MV-4-11 (cell line): ENCODE measurements around the gene TKT.

Experiments
- DNase-seq: peaks from one replicate; lab custom pipeline; 2025; lab: John Stamatoyannopoulos, UW

TKT gene

GRCh38 chr3:53195602-53196574 is 59.9 kb downstream of the TKT start:
- DNase-seq = peak; percentile 22

GRCh38 chr3:53195066-53195450 is 60.8 kb downstream of the TKT start:
- DNase-seq = no peak

GRCh38 chr3:53194210-53195065 is 61.4 kb downstream of the TKT start:
- no peak for DNase-seq

GRCh38 chr3:53193466-53194209 is 62.2 kb downstream of the TKT start:
- no peak for DNase-seq

GRCh38 chr3:53192608-53193007 is 63.2 kb downstream of the TKT start:
- no peak for DNase-seq

GRCh38 chr3:53191836-53192480 is 63.9 kb downstream of the TKT start:
- DNase-seq = no peak

GRCh38 chr3:53190659-53191058 is 65.2 kb downstream of the TKT start:
- no peak for DNase-seq

GRCh38 chr3:53189276-53189675 is 66.5 kb downstream of the TKT start:
- no peak for DNase-seq

GRCh38 chr3:53188720-53189119 is 67.1 kb downstream of the TKT start:
- DNase-seq = no peak

- DNase-seq = no peak
Observed at GRCh38 chr3:53188136-53188685, 67.6 kb downstream of the TKT start.

- no peak for DNase-seq
Observed at GRCh38 chr3:53187430-53187829, 68.4 kb downstream of the TKT start.

- no peak for DNase-seq
Observed at GRCh38 chr3:53186726-53187125, 69.1 kb downstream of the TKT start.

- DNase-seq = no peak
Observed at GRCh38 chr3:53185761-53186465, 69.9 kb downstream of the TKT start.

GRCh38 chr3:53184701-53185100 is 71.1 kb downstream of the TKT start:
- DNase-seq = no peak

GRCh38 chr3:53183514-53183913 is 72.3 kb downstream of the TKT start:
- DNase-seq = no peak

- no peak for DNase-seq
Observed at GRCh38 chr3:53182764-53183355, 73.0 kb downstream of the TKT start.

- no peak for DNase-seq
Observed at GRCh38 chr3:53181528-53181927, 74.3 kb downstream of the TKT start.

- no peak for DNase-seq
Observed at GRCh38 chr3:53181024-53181371, 74.8 kb downstream of the TKT start.

GRCh38 chr3:53180305-53181023 is 75.4 kb downstream of the TKT start:
- peak; percentile 94 for DNase-seq

GRCh38 chr3:53179580-53179979 is 76.2 kb downstream of the TKT start:
- DNase-seq = no peak
